ELF-1 (cell line): ENCODE data around the gene MAT2A.

Source experiments
- DNase-seq: peaks from one replicate; pipeline ENCODE4 v3.0.0-alpha.2; 2016; ENCODE audit warnings: low read depth, low spot score

Gene MAT2A

DNA sequence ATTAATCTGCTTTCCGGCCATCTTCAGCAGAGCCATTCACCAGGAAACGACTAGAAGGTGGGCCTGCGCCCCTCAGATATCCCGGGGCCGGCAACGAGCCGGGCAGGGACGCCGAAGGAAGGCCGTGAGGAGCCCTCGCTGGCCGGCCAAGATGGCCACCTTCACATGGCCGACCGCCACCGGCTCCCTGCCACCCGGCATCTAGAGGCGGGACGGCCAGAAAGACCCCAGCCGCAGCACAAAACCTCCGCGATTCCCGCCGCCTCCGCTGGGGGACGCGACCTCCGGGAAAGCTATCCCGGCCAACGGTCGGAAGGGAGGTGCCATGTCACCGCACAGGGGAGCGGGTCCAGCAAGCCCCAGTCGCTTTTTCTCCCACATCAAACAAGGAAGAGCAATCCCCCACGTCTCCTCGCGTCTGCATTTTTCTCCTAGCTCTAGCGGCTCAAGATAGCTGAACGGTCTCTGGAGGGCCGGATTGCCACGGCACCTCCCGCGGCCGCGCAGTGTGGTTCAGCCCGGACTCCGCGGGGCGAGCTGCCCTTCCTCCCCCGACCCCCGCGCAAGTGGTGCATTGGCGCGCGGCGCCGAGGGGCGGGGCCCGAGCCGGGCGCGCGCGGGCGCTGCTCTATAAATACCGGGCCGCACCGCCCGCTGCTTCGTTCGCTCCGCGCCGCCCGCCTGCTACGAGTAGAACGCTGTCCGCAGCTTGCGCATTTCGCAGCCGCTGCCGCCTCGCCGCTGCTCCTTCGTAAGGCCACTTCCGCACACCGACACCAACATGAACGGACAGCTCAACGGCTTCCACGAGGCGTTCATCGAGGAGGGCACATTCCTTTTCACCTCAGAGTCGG is at the start of gene MAT2A:
Gene MAT2A (plus strand): TSS at position 662 of the 854 bp plus-strand sequence. CDS start 120 bp downstream, at position 782.
- DNase-seq, result peak; percentile 98

DNA sequence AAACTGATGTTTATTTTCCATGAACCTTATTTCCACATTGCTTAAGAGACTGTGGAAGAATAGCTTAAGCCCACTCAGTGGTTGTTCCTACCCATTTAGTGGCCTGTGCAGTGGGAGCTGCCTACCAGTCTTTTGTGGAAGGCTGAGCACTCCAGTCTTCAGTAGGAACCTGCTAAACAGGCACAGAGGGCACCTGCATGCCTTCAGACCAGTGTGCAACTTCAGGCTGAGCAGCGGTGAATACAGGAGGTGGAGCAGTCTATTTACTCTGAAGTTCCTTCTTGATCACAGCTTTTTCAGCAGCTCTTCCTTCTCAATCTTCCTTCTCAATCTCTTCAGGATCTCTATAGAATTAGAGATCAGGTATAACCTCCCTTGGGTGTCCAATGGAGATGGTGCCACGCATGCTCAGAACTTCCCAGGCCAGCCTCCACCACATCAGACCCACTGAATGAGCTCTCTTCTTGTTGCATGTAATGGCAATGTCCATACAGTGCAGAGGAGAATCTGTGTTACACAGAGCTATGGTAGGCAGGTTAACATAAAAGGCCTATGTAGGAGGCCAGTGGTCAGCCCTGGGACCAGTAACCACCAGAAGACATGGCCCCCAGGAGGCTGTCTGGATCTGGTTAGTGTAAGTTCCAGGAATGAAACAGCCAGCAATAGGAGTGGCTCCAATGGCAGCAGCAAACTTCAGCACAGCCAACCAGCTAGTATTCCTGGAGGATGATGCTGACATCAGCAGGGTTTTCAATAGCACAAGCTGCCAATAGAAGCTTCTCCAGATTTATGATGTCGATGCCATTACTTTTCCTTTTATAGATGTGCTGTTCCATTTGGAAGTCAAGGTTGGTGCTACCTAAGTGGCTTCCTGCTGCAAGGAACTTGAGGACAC is 47.9 kb upstream of the MAT2A start:
- DNase-seq, result no peak

GRCh38 chr2:85496436-85496835 is 42.5 kb upstream of the MAT2A start:
- no peak for DNase-seq

- DNase-seq, result no peak
Observed at GRCh38 chr2:85497944-85498630, 40.9 kb upstream of the MAT2A start.

DNA sequence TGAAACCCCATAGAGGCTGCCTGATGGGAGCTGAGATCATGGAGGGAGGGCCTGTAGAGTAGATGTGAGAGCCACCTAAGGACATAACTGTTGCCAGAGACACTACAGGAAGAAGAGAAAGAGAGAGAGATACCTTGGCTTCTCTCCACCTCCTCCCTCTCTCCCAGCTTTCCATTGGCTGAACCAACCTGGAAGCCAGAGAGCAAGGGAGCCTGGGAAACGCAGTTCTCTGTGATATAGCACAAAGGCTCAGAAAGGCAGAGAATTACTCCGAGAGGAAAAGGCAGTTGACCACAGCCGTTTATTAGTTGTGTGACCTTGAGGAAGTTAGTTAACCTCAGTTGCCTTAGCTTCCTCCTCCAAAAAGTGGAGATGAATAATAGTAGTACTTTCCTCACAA is 37.7 kb upstream of the MAT2A start:
- no peak for DNase-seq

DNA sequence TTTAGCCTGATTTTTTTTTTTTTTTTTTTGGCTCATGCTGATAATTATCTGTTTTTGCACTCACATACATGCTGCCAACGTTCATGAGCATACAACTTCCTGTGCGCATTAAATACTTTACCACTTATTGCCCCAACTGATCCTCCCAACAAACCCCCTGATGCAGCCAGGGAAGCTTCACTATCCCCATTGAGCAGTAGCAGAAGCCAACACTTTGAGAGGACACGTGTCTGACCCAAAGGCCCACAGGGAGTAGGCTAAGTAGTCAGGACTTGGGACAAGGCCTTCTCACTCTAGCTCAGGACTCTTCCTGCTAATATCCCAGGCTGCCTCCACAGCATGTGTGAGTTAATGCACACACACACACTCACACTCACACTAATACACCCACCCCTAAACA is 36.2 kb upstream of the MAT2A start:
- DNase-seq, result no peak

DNA sequence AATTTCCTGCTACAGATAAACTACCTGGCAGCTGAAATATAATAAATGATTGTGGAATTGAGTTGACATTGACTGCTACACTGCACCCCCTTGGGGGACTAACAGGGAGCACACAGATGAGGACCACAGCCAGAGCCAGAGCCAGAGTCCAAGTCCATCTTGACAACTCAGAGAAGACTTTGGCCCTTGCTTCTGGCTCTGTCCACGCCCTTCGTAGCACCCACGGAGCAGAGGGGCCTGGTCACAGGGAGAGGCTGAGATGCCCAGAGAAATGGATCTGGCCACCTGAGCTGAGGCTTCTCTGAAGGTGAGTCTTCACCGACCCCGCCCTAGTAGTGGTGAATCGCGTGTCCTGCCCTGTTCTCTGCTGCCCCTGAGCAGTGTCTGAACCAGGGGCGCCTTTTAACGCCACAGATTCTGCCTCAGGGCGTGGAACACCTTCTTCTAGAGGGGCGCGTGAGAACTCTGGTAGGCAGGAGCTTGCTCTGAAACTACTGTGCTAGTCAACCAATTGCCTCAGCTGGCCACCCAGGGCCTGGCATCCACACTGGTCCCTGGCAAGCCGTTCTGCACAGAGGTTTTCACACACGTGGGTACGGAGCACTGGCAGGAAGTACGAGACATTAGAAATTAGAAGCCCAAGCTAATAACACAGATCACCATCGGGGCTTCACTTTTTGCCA is 35.7 kb upstream of the MAT2A start:
- DNase-seq, result no peak

DNA sequence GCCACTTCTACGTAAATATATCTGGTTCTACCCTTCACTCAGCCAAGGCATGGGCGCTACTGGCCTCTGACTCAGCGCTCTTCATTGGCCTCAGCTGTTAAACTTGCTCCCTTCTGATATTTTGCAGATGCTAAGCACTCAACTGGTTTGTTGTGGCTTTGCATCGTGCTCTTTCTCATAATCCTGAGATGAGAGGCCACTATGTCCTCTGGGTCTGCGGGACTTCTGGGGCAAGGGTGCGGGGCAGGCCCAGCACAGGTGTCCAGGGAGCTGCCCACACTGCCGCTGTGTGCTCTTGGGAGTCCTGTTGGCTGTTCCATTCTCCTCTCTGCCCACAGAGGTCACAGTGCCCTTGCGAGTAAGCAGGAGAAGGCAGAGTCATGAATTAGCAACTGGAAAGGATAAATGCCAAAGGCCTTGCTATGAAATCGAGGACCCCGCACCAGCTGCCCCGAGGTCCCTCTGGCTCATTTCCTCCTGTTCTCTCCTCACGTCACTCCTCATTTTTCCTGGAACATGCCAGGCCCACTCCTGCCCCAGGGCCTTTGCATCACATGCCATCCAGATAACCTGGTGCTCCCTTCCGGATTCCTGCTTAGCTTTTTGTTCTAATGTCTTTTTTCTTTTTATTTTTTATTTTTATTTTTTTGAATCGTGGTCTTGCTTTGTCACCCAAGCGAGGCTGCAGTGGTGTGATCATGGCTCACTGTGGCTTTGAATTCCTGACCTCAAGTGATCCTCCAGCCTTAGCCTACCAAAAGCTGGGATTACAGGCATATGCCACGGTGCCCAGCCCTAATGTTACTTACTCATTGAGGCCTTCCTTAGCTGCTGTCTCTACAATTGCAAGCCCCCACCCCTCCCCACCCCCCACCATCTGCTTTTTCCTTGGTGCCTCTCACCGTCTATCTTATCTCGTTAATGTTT is 34.9 kb upstream of the MAT2A start:
- no peak for DNase-seq

GRCh38 chr2:85504778-85505261 is 34.1 kb upstream of the MAT2A start:
- DNase-seq, result no peak

- no peak for DNase-seq
Observed at GRCh38 chr2:85505551-85506238, 33.3 kb upstream of the MAT2A start.

- DNase-seq, result no peak
Observed at GRCh38 chr2:85506768-85507181, 32.2 kb upstream of the MAT2A start.

DNA sequence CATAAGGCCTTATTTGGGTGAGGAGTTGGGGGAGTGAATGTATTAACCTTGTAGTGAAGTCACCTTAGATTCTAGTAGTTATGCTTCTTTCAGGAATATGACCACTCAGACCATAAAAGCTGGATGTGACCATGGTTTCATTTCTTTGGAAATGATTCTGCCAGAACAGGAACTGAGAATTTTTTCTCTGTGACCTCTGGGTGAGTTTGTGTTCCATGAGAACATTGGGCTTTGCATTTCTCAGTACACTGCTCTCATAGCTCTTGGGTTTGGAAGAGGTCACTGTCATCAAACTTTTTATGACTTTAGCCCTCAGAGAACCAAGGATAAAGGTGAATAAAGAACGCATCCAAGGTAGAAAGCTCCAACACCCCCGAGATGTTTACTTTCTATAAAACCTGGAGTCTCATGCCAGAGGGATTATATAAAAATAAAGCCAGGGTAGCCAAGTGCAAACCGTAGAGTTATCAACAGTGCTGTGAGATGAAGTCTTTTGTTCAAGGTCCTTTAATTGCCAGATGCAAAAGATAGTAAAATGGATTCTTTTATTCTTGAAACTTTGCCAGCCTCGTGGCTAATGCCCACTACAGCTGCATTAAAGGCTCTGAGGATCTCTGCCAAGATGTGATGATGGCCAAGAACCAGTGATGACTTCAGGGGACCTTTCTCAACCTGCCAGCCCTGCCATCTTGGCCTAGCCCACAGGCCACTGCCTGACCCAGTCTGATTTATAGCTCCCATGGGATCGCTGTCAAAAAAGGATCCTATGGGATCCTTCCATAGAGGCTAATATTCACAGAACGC is 27.8 kb upstream of the MAT2A start:
- DNase-seq, result no peak

DNA sequence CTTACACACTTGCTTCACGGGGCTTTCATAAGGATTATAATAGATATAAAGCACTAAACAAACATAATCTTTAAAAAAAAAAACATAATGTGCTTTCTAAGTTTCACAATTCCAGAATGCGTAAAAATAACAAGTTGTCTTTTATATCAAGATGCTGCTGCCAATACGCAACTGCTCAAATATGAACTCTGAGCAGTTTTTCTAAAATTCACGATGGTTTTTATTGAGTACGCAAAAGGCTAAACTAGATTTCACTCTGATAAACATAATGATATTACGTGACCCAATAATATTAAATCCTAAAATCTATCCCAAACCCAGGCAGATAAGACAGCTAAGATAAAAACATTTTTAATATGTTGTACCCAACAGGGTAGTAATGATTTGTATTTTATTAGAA is 24.6 kb upstream of the MAT2A start:
- no peak for DNase-seq

GRCh38 chr2:85516653-85517389 is 22.1 kb upstream of the MAT2A start:
- no peak for DNase-seq

DNA sequence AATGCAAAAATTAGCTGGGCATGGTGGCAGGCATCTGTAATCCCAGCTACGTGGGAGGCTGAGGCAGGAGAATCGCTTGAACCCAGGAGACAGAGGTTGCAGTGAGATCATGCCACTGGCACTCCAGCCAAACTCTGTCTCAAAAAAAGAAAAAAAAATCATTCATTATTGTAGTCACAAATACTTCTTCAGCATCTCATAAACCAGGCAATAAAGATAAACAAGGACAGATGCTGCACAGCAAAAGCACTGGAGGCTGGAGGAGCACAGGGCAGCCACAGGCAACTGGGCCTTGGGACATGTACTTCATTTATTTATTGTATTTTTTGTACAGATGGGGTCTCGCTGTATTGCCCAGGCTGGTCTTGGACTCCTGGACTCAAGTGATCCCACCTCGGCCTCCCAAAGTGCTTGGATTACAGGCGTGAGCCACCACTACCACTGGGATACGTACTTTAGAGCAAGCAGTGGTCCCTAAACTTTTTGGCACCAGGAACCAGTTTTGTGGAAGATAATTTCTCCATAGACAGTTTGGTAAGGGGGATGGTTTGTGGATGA is 16.8 kb upstream of the MAT2A start:
- DNase-seq, result no peak

DNA sequence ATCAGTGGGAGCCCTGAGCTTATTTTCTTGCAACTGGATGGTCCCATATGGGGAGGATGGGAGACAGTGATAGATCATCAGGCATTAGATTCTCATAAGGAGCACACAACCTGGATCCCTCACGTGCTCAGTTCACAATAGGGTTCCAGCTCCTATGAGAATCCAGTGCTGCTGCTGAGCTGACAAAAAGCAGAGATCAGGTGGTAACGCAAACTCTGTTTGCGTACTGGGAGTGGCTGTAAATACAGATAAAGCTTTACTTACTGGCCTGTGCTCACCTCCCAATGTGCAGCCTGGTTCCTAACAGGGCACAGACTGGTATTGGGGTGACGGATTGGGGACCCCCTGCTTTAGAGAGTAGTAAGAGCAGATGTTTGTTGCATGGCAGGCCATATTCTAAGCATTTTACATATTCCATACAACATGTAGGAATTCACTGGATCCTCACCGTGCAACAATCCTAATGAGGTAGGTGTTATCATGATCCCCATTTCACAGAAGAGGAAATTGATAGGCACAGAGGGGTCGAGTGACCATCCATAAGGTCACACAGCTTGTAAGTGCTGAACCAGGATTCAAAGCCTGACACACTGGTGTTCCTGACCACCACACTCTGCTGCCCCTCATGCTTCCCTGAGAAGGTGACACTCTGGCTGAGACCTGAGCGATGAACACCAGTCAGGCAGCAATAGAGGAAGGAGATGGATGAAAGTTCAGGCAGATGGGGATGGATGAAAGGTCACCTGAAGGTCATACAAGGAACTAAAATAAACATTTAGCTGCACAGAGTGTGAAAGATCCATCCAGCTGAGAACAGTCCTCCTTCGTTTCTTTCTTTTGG is 15.7 kb upstream of the MAT2A start:
- no peak for DNase-seq

GRCh38 chr2:85523903-85524335 is 15.0 kb upstream of the MAT2A start:
- DNase-seq, result no peak
